MM.1S (cell line): ENCODE data around the gene CTSO.

Experiments used
- EZH2 ChIP-seq: fragments of 300-600 bp; sonication (generic); optimal IDR thresholded peaks from 2 replicates; pipeline ENCODE3; 2017; ENCODE audit warnings: low read depth, mild to moderate bottlenecking, antibody characterized with exemption, low read length, mixed read lengths
- TF ChIP-seq, protein P1 (sequence below): fragments of 300-600 bp; sonication (generic); IDR thresholded peaks from 2 replicates; pipeline ENCODE4 v1.5.1; 2016; ENCODE audit warnings: antibody characterized with exemption, low read length, mixed read lengths

GRCh38 chr4:155908187-155909139, 45.2 kb downstream of the CTSO start:
- TF ChIP-seq, protein P1, sequence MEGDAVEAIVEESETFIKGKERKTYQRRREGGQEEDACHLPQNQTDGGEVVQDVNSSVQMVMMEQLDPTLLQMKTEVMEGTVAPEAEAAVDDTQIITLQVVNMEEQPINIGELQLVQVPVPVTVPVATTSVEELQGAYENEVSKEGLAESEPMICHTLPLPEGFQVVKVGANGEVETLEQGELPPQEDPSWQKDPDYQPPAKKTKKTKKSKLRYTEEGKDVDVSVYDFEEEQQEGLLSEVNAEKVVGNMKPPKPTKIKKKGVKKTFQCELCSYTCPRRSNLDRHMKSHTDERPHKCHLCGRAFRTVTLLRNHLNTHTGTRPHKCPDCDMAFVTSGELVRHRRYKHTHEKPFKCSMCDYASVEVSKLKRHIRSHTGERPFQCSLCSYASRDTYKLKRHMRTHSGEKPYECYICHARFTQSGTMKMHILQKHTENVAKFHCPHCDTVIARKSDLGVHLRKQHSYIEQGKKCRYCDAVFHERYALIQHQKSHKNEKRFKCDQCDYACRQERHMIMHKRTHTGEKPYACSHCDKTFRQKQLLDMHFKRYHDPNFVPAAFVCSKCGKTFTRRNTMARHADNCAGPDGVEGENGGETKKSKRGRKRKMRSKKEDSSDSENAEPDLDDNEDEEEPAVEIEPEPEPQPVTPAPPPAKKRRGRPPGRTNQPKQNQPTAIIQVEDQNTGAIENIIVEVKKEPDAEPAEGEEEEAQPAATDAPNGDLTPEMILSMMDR, result no peak
- no peak for TF ChIP-seq EZH2
